H1 (cell line): ENCODE results near the gene MYOZ2. TPM values are rescaled to one million over a fixed set of nuclear protein-coding genes. Genes with fewer than 3 reads are reported as not detected.
A peak's percentile ranks its signal among the peaks of the same experiment; 100 is the strongest.

Experiments
- BACH1 ChIP-seq: IDR thresholded peaks from 2 replicates; pipeline ENCODE4 v1.6.1; 2012; ENCODE audit warnings: low read length, improper control_type of control experiment
- CHD1 ChIP-seq: IDR thresholded peaks from 2 replicates; pipeline ENCODE4 v1.6.1; 2012; ENCODE audit warnings: low read depth, low read length, improper control_type of control experiment
- CTCF ChIP-seq, 3 experiments: IDR thresholded peaks; 1 replicate in 2 of 3; 2 replicates in 1 of 3; pipeline versions ENCODE4 v1.5.1 to v1.6.1; 2011; ENCODE audit warnings: low read length in 3 of 3, mild to moderate bottlenecking in 3 of 3, inconsistent platforms in 2 of 3, low read depth in 1 of 3, moderate library complexity in 1 of 3; ENCODE audit not compliant: insufficient read depth in 1 of 3; ENCODE audit errors: control extremely low read depth in 1 of 3
- EGR1 ChIP-seq: IDR thresholded peaks from 2 replicates; pipeline ENCODE4 v1.6.1; 2011; ENCODE audit warnings: low read depth, low read length, borderline replicate concordance
- GTF2F1 ChIP-seq: IDR thresholded peaks from 2 replicates; pipeline ENCODE4 v1.6.1; 2012; ENCODE audit warnings: low read depth, low read length, improper control_type of control experiment, borderline replicate concordance
- HDAC6 ChIP-seq: IDR thresholded peaks from one replicate; pipeline ENCODE4 v1.7.1; 2012; ENCODE audit warnings: low read depth, mild to moderate bottlenecking, inconsistent platforms, low read length, moderate library complexity
- JUND ChIP-seq: IDR thresholded peaks from 2 replicates; pipeline ENCODE4 v1.6.1; 2011; ENCODE audit warnings: mild to moderate bottlenecking, improper control_type of control experiment, low read length
- KDM4A ChIP-seq: IDR thresholded peaks from one replicate; pipeline ENCODE4 v1.7.1; 2012; ENCODE audit warnings: low read depth, mild to moderate bottlenecking, moderate library complexity, low read length, inconsistent platforms; ENCODE audit not compliant: severe bottlenecking
- NANOG ChIP-seq: IDR thresholded peaks from 2 replicates; pipeline ENCODE4 v1.6.1; 2011; ENCODE audit warnings: low read length, low read depth, mild to moderate bottlenecking, inconsistent platforms; ENCODE audit not compliant: insufficient read depth, poor library complexity, severe bottlenecking
- NRF1 ChIP-seq: IDR thresholded peaks from 2 replicates; pipeline ENCODE4 v1.6.1; 2011; ENCODE audit warnings: mild to moderate bottlenecking, low read depth, low read length, improper control_type of control experiment
- PHF8 ChIP-seq: fragments of 200-600 bp; sonication (generic); conservative IDR thresholded peaks from 2 replicates; pipeline ENCODE4 v1.7.1; 2012; ENCODE audit warnings: low read depth, mild to moderate bottlenecking, inconsistent platforms, low read length, moderate library complexity
- POU5F1 ChIP-seq: IDR thresholded peaks from 2 replicates; pipeline ENCODE4 v1.6.1; 2011; ENCODE audit warnings: low read depth, mild to moderate bottlenecking, low read length, moderate library complexity
- SAP30 ChIP-seq: fragments of 300-600 bp; sonication (generic); IDR thresholded peaks from 2 replicates; pipeline ENCODE4 v1.7.1; 2012; ENCODE audit warnings: low read length, moderate library complexity, mild to moderate bottlenecking, inconsistent platforms; ENCODE audit not compliant: insufficient read depth, insufficient replicate concordance
- SIN3A ChIP-seq, 2 experiments: IDR thresholded peaks in 1 of 2; conservative IDR thresholded peaks in 1 of 2; 2 replicates each; pipeline ENCODE4 v1.6.1; 2011 to 2012; ENCODE audit warnings: low read length in 2 of 2, improper control_type of control experiment in 1 of 2, low read depth in 1 of 2, mild to moderate bottlenecking in 1 of 2
- SP4 ChIP-seq: IDR thresholded peaks from 2 replicates; pipeline ENCODE4 v1.6.1; 2012; ENCODE audit warnings: low read length, inconsistent platforms
- TAF7 ChIP-seq: optimal IDR thresholded peaks from 2 replicates; pipeline ENCODE3; 2011; ENCODE audit warnings: low read depth, mild to moderate bottlenecking, inconsistent platforms, low read length, moderate library complexity, borderline replicate concordance
- ZNF274 ChIP-seq: IDR thresholded peaks from 2 replicates; pipeline ENCODE4 v1.7.0; 2012; ENCODE audit warnings: low read length, borderline replicate concordance; ENCODE audit errors: extremely low read depth
- polyA plus RNA-seq, 7 experiments: library from polyadenylated mRNA; depleted of rRNA in 3 of 7; stranded (reverse) in 5 of 7; unstranded in 2 of 7; fragments of >200 nt in 5 of 7; fragments of 200-250 nt in 2 of 7; gene quantifications; 1 replicate in 5 of 7; 2 replicates in 1 of 7; 4 replicates in 1 of 7; pipeline versions ENCODE4 v1.2.1 to v1.2.3, GENCODE V29; 2011 to 2013; ENCODE audit warnings: missing spikeins in 2 of 7, mixed read lengths in 2 of 7
- total RNA-seq: library from RNA; stranded (reverse); fragmentation: NEBNext Ultra II Directional; extraction: Animal tissue kit (Norgen Biotek cat#: 25700); gene quantifications from 2 replicates; pipeline ENCODE4 v1.2.1, GENCODE V29; 2021
- TF ChIP-seq, protein P1 (sequence below): IDR thresholded peaks from 2 replicates; pipeline ENCODE4 v1.6.1; 2012; ENCODE audit warnings: inconsistent platforms

MYOZ2 gene
- total and polyA plus RNA-seq, 2 of the 8 experiments (the other 6 are each of a cell fraction or from before 2014, with no cell fraction given) = not detected

GRCh38 chr4:119212234-119212963 is 76.8 kb downstream of the MYOZ2 start, which contains the start of gene USP53 (continued):
- TF ChIP-seq PHF8 (peak; percentile 80), HDAC6 (no peak), KDM4A (peak; percentile 89), EGR1 (no peak), SAP30 (no peak), SP4 (peak; percentile 5), CTCF (IDR thresholded peaks at IDR 0.05; ENCODE audit: control extremely low read depth in 1 of 3, insufficient read depth in 1 of 3, low read depth in 1 of 3, low read length in 3 of 3) (no peak), ZNF274 (no peak), SIN3A (conservative IDR thresholded peaks at IDR 0.05 in 1 of 2, IDR thresholded peaks at IDR 0.05 in 1 of 2; ENCODE audit: low read depth in 1 of 2, low read length in 2 of 2) (0 out of 4 replicates have a peak, but pooled peaks of 1 of the 2 experiments have one; percentile 6), NRF1 (peak; percentile 70), GTF2F1 (peak; percentile 65; the same call in 1 of the 2 replicates), BACH1 (peak; percentile 67; the same call in 1 of the 2 replicates), TAF7 (peak; percentile 85), NANOG (no peak), POU5F1 (no peak), JUND (no peak), CHD1 (no peak)
- TF ChIP-seq, protein P1, sequence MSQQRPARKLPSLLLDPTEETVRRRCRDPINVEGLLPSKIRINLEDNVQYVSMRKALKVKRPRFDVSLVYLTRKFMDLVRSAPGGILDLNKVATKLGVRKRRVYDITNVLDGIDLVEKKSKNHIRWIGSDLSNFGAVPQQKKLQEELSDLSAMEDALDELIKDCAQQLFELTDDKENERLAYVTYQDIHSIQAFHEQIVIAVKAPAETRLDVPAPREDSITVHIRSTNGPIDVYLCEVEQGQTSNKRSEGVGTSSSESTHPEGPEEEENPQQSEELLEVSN = peak; percentile 36; the same call in 1 of the 2 replicates
